SK-N-SH (cell line): ENCODE results near the gene PIP4K2A. TPM values are rescaled to one million over a fixed set of nuclear protein-coding genes. Genes with fewer than 3 reads are reported as not detected.

Source experiments
- CTCF ChIA-PET: fragments of 300-600, 350-600 bp; formaldehyde crosslinking; extraction: SDS; loops from one replicate; lab custom pipeline; 2021; lab: Yijun Ruan, JAX
- POLR2A ChIA-PET: fragments of 350-600 bp; sonication (Branson Sonifier 250); formaldehyde crosslinking; extraction: SDS; loops from one replicate; lab custom pipeline; 2020; ENCODE audit warnings: antibody characterized with exemption, inconsistent platforms; lab: Yijun Ruan, JAX
- DNase-seq: peaks from one replicate; pipeline ENCODE4 v3.0.0; 2012
- H2AFZ ChIP-seq: fragments of 200-600 bp; sonication (generic); 2 replicates; pipeline ENCODE4 v1.8.1; 2016; ENCODE audit warnings: antibody characterized with exemption, mild to moderate bottlenecking, low read depth
- H3F3A ChIP-seq: fragments of 200-600 bp; sonication (generic); replicated peaks from 2 replicates; pipeline ENCODE3; 2016; ENCODE audit warnings: antibody characterized with exemption, mild to moderate bottlenecking; ENCODE audit not compliant: insufficient read depth
- H3K27ac ChIP-seq, 2 experiments: fragments of 200-500 bp in 1 of 2; fragments of 200-600 bp in 1 of 2; sonication (Bioruptor generic) in 1 of 2; sonication (generic), shearing (Covaris generic) in 1 of 2; 2 replicates each; pipeline versions ENCODE4 v1.5.1 to v1.6.1; 2014 to 2016; ENCODE audit warnings: low read depth in 2 of 2, inconsistent platforms in 1 of 2, low read length in 1 of 2, mild to moderate bottlenecking in 1 of 2, mixed read lengths in 1 of 2
- H3K27me3 ChIP-seq: fragments of 200-600 bp; sonication (generic), shearing (Covaris generic); 2 replicates; pipeline ENCODE4 v1.6.1; 2016; ENCODE audit warnings: mixed run types; ENCODE audit not compliant: insufficient read depth
- H3K36me3 ChIP-seq, 2 experiments: fragments of 200-500 bp in 1 of 2; fragments of 200-600 bp in 1 of 2; sonication (Bioruptor generic) in 1 of 2; sonication (generic) in 1 of 2; replicated peaks in 1 of 2; 2 replicates each; pipeline versions ENCODE3 to v1.5.1; 2014 to 2016; ENCODE audit warnings: low read length in 1 of 2, mild to moderate bottlenecking in 1 of 2; ENCODE audit not compliant: insufficient read depth in 2 of 2, control insufficient read depth in 1 of 2
- H3K4me1 ChIP-seq, 2 experiments: fragments of 200-500 bp in 1 of 2; fragments of 200-600 bp in 1 of 2; sonication (Bioruptor generic) in 1 of 2; sonication (generic), shearing (Covaris generic) in 1 of 2; 2 replicates each; pipeline versions ENCODE4 v1.5.1 to v1.6.1; 2014 to 2016; ENCODE audit warnings: low read depth in 1 of 2, low read length in 1 of 2, mixed run types in 1 of 2; ENCODE audit not compliant: insufficient read depth in 2 of 2, control insufficient read depth in 1 of 2
- H3K4me2 ChIP-seq: fragments of 200-600 bp; sonication (generic), shearing (Covaris generic); 2 replicates; pipeline ENCODE4 v1.6.1; 2017; ENCODE audit warnings: mixed run types
- H3K4me3 ChIP-seq, 2 experiments: fragments of 200-500 bp in 1 of 2; fragments of 200-600 bp in 1 of 2; sonication (Bioruptor generic) in 1 of 2; sonication (generic), shearing (Covaris generic) in 1 of 2; 2 replicates each; pipeline versions ENCODE4 v1.5.1 to v1.8.1; 2014 to 2016; ENCODE audit warnings: low read depth in 2 of 2, inconsistent platforms in 1 of 2, low read length in 1 of 2, mild to moderate bottlenecking in 1 of 2, mixed read lengths in 1 of 2, moderate library complexity in 1 of 2
- H3K79me2 ChIP-seq: fragments of 200-600 bp; sonication (generic); 2 replicates; pipeline ENCODE4 v1.8.1; 2017; ENCODE audit warnings: mild to moderate bottlenecking; ENCODE audit not compliant: insufficient read depth
- H3K9ac ChIP-seq: fragments of 200-600 bp; sonication (generic); 2 replicates; pipeline ENCODE4 v1.6.1; 2017; ENCODE audit warnings: mixed run types
- H3K9me2 ChIP-seq: fragments of 200-600 bp; sonication (generic); 2 replicates; pipeline ENCODE4 v1.6.1; 2017; ENCODE audit warnings: mixed run types
- H3K9me3 ChIP-seq: fragments of 200-600 bp; sonication (generic); 2 replicates; pipeline ENCODE4 v1.6.1; 2017; ENCODE audit warnings: mixed run types, mild to moderate bottlenecking, moderate library complexity
- H4K20me1 ChIP-seq: fragments of 200-600 bp; sonication (generic); 2 replicates; pipeline ENCODE4 v1.6.1; 2017; ENCODE audit warnings: mild to moderate bottlenecking, mixed run types; ENCODE audit not compliant: insufficient read depth
- CHD2 ChIP-seq: fragments of 150-350 bp; IDR thresholded peaks from 2 replicates; pipeline ENCODE4 v1.6.1; 2018; ENCODE audit warnings: low read length; ENCODE audit not compliant: partially characterized antibody
- CTCF ChIP-seq: fragments of 200-600 bp; sonication (generic); IDR thresholded peaks from 2 replicates; pipeline ENCODE4 v1.6.1; 2017; ENCODE audit warnings: antibody characterized with exemption, mild to moderate bottlenecking, moderate library complexity
- ELF1 ChIP-seq: IDR thresholded peaks from 2 replicates; pipeline ENCODE4 v1.4.0; 2012
- EP300 ChIP-seq, 2 experiments: IDR thresholded peaks; 2 replicates each; pipeline versions ENCODE4 v1.4.0 to v1.6.1; 2012; ENCODE audit warnings: borderline replicate concordance in 1 of 2, low read depth in 1 of 2, low read length in 1 of 2
- FOXM1 ChIP-seq: IDR thresholded peaks from 2 replicates; pipeline ENCODE4 v1.4.0; 2012; ENCODE audit warnings: low read depth, mild to moderate bottlenecking
- GABPA ChIP-seq: IDR thresholded peaks from 2 replicates; pipeline ENCODE4 v1.4.0; 2012; ENCODE audit warnings: low read depth, mild to moderate bottlenecking
- MXI1 ChIP-seq: IDR thresholded peaks from 2 replicates; pipeline ENCODE4 v1.6.1; 2012; ENCODE audit warnings: mild to moderate bottlenecking, low read depth, low read length, improper control_type of control experiment
- NFIC ChIP-seq: IDR thresholded peaks from 2 replicates; pipeline ENCODE4 v1.4.0; 2012; ENCODE audit warnings: borderline replicate concordance
- NRF1 ChIP-seq: IDR thresholded peaks from 2 replicates; pipeline ENCODE4 v1.6.1; 2012; ENCODE audit warnings: low read depth, mild to moderate bottlenecking, low read length
- PBX3 ChIP-seq: IDR thresholded peaks from 2 replicates; pipeline ENCODE4; 2012
- POLR2AphosphoS5 ChIP-seq: IDR thresholded peaks from 2 replicates; pipeline ENCODE4 v1.6.1; 2012; ENCODE audit warnings: low read depth, low read length
- RCOR1 ChIP-seq: fragments of 150-350 bp; IDR thresholded peaks from 2 replicates; pipeline ENCODE4 v1.6.1; 2017; ENCODE audit warnings: antibody characterized with exemption, low read length
- REST ChIP-seq: IDR thresholded peaks from 2 replicates; pipeline ENCODE4 v1.6.1; 2012; ENCODE audit warnings: mild to moderate bottlenecking, low read depth, low read length, moderate library complexity
- SMC3 ChIP-seq: IDR thresholded peaks from 2 replicates; pipeline ENCODE4 v1.6.1; 2012; ENCODE audit warnings: low read depth, low read length, improper control_type of control experiment
- TCF12 ChIP-seq: IDR thresholded peaks from 2 replicates; pipeline ENCODE4 v1.4.0; 2012
- TEAD4 ChIP-seq: IDR thresholded peaks from 2 replicates; pipeline ENCODE4 v1.4.0; 2012; ENCODE audit warnings: mild to moderate bottlenecking, borderline replicate concordance; ENCODE audit not compliant: insufficient read depth
- ZBTB33 ChIP-seq: IDR thresholded peaks from 2 replicates; pipeline ENCODE4 v1.4.0; 2012; ENCODE audit warnings: low read depth, borderline replicate concordance
- WGBS: methylation state at CpG from one replicate; pipeline ENCODE4 v1.1.6; 2017; ENCODE audit warnings: low lambda C conversion rate; 5-methylcytosine and 5-hydroxymethylcytosine counted together
- polyA plus RNA-seq, 3 experiments: library from polyadenylated mRNA; depleted of rRNA; stranded (reverse); fragments of >200 nt; gene quantifications; 2 replicates each; pipeline ENCODE4 v1.2.3, GENCODE V29; 2012

PIP4K2A gene
- polyA plus RNA-seq, 1 of the 3 experiments (the other 2 are of a cell fraction), result 10.8 TPM

GRCh38 chr10:22634093-22634492 is 80.3 kb downstream of the PIP4K2A start:
- Histone ChIP-seq H3K79me2 (peaks cover 43% of the 10 kb centered on the region), H3K27ac (no peak overlapping the region), H2AFZ (no peak overlapping the region), H3K4me3 (no peak overlapping the region), H3F3A (no peaks in the 10 kb centered on the region), H3K4me2 (no peak overlapping the region), H4K20me1 (no peaks in the 10 kb centered on the region; the same call in 1 of the 2 replicates), H3K9ac (no peak overlapping the region), H3K9me2 (no peaks in the 10 kb centered on the region), H3K27me3 (no peaks in the 10 kb centered on the region), H3K36me3 (no peaks in the 10 kb centered on the region), H3K9me3 (no peaks in the 10 kb centered on the region), H3K4me1 (peaks cover 0 to 17% of the 10 kb centered on the region in 2 experiments; a peak in 1 of 4 replicates)
- TF ChIP-seq SMC3 (no peak), EP300 (IDR thresholded peaks at IDR 0.05; ENCODE audit: borderline replicate concordance in 1 of 2, low read depth in 1 of 2, low read length in 1 of 2) (no peak), GABPA (no peak), REST (no peak), PBX3 (no peak), RCOR1 (no peak), FOXM1 (no peak), TEAD4 (no peak), ZBTB33 (no peak), POLR2AphosphoS5 (no peak), NRF1 (no peak), ELF1 (no peak), CHD2 (no peak), MXI1 (no peak), CTCF (no peak), NFIC (no peak), TCF12 (no peak)
- no peak for DNase-seq
- POLR2A ChIA-PET, result no interaction called here
- CTCF ChIA-PET, result no interaction called here
- 94% methylated on average over 5 of the region's 5 CpGs for WGBS
